ENCODE data around the gene SPATS1. TPM values are rescaled to one million over a fixed set of nuclear protein-coding genes. Genes with fewer than 3 reads are reported as not detected.

The SPATS1 gene
- total and polyA plus RNA-seq, 2 of the 13 experiments (the other 11 are each of a cell fraction or from before 2014, with no cell fraction given) = not detected

DNA sequence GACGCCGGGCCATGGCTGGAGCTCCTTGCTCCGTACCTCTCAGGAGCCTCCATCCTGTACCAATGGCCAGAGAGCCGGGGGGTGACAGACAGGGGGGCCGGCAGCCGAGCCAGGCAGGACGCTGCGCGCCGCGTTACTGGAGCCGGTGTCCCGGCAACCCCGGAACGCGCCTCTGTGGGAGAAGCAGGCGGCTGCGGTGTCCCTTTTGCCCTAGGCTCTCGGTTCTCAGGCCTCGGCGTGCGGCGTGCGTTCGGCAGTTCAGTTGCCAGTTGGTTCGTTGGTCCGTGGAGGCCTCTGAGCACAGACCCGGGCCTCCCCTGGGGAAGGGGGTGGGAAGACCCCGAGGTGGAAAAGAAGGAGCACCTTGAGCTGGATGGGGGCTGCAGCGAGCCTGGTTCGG lies at the start of gene SPATS1 (continued):
- TF ChIP-seq, protein P1, sequence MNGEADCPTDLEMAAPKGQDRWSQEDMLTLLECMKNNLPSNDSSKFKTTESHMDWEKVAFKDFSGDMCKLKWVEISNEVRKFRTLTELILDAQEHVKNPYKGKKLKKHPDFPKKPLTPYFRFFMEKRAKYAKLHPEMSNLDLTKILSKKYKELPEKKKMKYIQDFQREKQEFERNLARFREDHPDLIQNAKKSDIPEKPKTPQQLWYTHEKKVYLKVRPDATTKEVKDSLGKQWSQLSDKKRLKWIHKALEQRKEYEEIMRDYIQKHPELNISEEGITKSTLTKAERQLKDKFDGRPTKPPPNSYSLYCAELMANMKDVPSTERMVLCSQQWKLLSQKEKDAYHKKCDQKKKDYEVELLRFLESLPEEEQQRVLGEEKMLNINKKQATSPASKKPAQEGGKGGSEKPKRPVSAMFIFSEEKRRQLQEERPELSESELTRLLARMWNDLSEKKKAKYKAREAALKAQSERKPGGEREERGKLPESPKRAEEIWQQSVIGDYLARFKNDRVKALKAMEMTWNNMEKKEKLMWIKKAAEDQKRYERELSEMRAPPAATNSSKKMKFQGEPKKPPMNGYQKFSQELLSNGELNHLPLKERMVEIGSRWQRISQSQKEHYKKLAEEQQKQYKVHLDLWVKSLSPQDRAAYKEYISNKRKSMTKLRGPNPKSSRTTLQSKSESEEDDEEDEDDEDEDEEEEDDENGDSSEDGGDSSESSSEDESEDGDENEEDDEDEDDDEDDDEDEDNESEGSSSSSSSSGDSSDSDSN (CRISPR knock-in tag; IDR thresholded peaks at IDR 0.05) = 0 out of 2 replicates have a peak, but pooled peaks have one; percentile 38

- Histone ChIP-seq H3K4me3 (replicated peaks in 1 of 3; ENCODE audit: insufficient read depth in 1 of 3, low read depth in 2 of 3, low read length in 3 of 3) (no peak overlapping the region), H3K27ac (ENCODE audit: extremely low read length, insufficient read depth, low read length) (no peak overlapping the region), H3K9ac (ENCODE audit: insufficient read depth, low read depth, low read length) (no peak overlapping the region), H3K36me3 (replicated peaks in 1 of 2; ENCODE audit: control insufficient read depth in 1 of 2, insufficient read depth in 2 of 2, low read length in 2 of 2) (no peaks in the 10 kb centered on the region), H3K9me3 (ENCODE audit: low read length) (no peaks in the 10 kb centered on the region), H3K4me1 (ENCODE audit: insufficient read depth, low read length) (no peaks in the 10 kb centered on the region), H3K79me2 (ENCODE audit: insufficient read depth, low read length) (no peaks in the 10 kb centered on the region), H3K27me3 (ENCODE audit: control insufficient read depth in 1 of 2, insufficient read depth in 2 of 2, low read length in 2 of 2) (peaks cover 6 to 53% of the 10 kb centered on the region in 2 experiments), H4K20me1 (ENCODE audit: insufficient read depth, low read length) (no peaks in the 10 kb centered on the region), H2AFZ (ENCODE audit: low read length) (no peak overlapping the region), H3K4me2 (ENCODE audit: low read depth, low read length) (no peak overlapping the region)
- BruUV-seq (replicated peaks) = no TSS peak
- DNase-seq (ENCODE audit: low spot score) (no peak), FAIRE-seq (no peak), ATAC-seq (no peak)
- CTCF ChIA-PET (ENCODE audit: low intra/inter-chr PET ratio, low total read pairs) = no interaction called here
- POLR2A ChIA-PET = no interaction called here
- in situ Hi-C loops (cut with HindIII; ENCODE audit: extremely low pct_ligation_motif_present, low pct_unique_long_range_greater_than_20kb) (no loop called here), intact Hi-C loops (cut with micrococcal nuclease; ENCODE audit: unreplicated experiment) (no loop called here)
- 44% methylated on average over 4 of the region's 4 CpGs for WGBS (ENCODE audit: low lambda C conversion rate)
- no peak for TF ChIP-seq GABPA (IDR thresholded peaks at IDR 0.05; ENCODE audit: low read depth, low read length)
- no peak for TF ChIP-seq GABPA (CRISPR knock-in tag; IDR thresholded peaks at IDR 0.05; ENCODE audit: low read depth)
- no peak for TF ChIP-seq ZNF770 (CRISPR knock-in tag; IDR thresholded peaks at IDR 0.05)
- no peak for TF ChIP-seq ZNF709 (CRISPR knock-in tag; IDR thresholded peaks at IDR 0.05)
- no peak for TF ChIP-seq ZNF407 (CRISPR knock-in tag; IDR thresholded peaks at IDR 0.05; ENCODE audit: not compliant biosample characterization)
Measured at GRCh38 chr6:44292661-44293365, 49.6 kb upstream of the SPATS1 start.

Data from HepG2 (cell line).